ENCODE data around the gene PCDHGA3. TPM values are rescaled to one million over a fixed set of nuclear protein-coding genes. Genes with fewer than 3 reads are reported as not detected.
"Not testable (repeated sequence)": the region's sequence is repeated elsewhere in the genome, so short reads cannot be mapped to it uniquely, and the experiment has no call there.

PCDHGA3 gene
- polyA plus RNA-seq, 2 of the 4 experiments (the other 2 are of a cell fraction): not detected

DNA sequence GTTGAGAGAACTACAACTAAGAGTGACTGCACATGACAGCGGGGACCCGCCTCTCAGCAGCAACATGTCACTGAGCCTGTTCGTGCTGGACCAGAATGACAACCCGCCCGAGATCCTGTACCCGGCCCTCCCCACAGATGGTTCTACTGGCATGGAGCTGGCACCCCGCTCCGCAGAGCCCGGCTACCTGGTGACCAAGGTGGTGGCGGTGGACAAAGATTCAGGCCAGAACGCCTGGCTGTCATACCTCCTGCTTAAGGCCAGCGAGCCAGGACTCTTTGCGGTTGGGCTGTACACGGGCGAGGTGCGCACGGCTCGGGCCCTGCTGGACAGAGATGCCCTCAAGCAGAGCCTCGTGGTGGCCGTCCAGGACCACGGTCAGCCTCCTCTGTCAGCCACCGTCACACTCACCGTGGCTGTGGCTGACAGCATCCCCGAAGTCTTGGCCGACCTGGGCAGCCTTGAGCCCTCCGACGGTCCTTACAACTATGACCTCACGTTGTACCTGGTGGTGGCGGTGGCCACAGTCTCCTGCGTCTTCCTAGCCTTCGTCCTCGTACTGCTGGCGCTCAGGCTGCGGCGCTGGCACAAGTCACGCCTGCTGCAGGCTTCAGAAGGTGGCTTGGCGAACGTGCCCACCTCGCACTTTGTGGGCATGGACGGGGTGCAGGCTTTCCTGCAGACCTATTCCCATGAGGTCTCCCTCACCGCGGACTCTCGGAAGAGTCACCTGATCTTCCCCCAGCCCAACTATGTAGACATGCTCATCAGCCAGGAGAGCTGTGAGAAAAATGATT, 41.0 kb downstream of the PCDHGA3 start:
- Histone ChIP-seq H3K27ac (no peak overlapping the region), H3K4me3 (no peak overlapping the region), H3K4me1 (no peaks in the 10 kb centered on the region), H3K9me3 (peaks cover 45% of the 10 kb centered on the region), H3K4me2 (no peak overlapping the region)
- 71% methylated on average over 42 of the region's 43 CpGs for WGBS (ENCODE audit: missing lambda C conversion rate)
- CTCF ChIA-PET: interaction anchor here (3.7 kb wide), 1 partner anchor 14 kb away, joined by 16 read pairs; the partner anchor contains the start of gene PCDHGB3
- no peak for ATAC-seq
- POLR2A ChIA-PET: no interaction called here
- FAIRE-seq: no peak
- TF ChIP-seq, protein P1, sequence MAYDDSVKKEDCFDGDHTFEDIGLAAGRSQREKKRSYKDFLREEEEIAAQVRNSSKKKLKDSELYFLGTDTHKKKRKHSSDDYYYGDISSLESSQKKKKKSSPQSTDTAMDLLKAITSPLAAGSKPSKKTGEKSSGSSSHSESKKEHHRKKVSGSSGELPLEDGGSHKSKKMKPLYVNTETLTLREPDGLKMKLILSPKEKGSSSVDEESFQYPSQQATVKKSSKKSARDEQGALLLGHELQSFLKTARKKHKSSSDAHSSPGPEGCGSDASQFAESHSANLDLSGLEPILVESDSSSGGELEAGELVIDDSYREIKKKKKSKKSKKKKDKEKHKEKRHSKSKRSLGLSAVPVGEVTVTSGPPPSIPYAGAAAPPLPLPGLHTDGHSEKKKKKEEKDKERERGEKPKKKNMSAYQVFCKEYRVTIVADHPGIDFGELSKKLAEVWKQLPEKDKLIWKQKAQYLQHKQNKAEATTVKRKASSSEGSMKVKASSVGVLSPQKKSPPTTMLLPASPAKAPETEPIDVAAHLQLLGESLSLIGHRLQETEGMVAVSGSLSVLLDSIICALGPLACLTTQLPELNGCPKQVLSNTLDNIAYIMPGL (CRISPR knock-in tag; IDR thresholded peaks at IDR 0.05; ENCODE audit: borderline replicate concordance): no peak
- no peak for TF ChIP-seq ZSCAN20 (CRISPR knock-in tag; IDR thresholded peaks at IDR 0.05)
- TF ChIP-seq RFX5 (IDR thresholded peaks at IDR 0.05): no peak
- TF ChIP-seq CBX2 (IDR thresholded peaks at IDR 0.05; ENCODE audit: borderline replicate concordance, low read depth): no peak
- TF ChIP-seq, protein P2, sequence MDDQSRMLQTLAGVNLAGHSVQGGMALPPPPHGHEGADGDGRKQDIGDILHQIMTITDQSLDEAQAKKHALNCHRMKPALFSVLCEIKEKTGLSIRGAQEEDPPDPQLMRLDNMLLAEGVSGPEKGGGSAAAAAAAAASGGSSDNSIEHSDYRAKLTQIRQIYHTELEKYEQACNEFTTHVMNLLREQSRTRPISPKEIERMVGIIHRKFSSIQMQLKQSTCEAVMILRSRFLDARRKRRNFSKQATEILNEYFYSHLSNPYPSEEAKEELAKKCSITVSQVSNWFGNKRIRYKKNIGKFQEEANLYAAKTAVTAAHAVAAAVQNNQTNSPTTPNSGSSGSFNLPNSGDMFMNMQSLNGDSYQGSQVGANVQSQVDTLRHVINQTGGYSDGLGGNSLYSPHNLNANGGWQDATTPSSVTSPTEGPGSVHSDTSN (IDR thresholded peaks at IDR 0.05): no peak
- TF ChIP-seq EHMT2 (IDR thresholded peaks at IDR 0.05; ENCODE audit: low read depth): no peak
- TF ChIP-seq JUN (IDR thresholded peaks at IDR 0.05): no peak
- TF ChIP-seq MYC (IDR thresholded peaks at IDR 0.05; ENCODE audit: borderline replicate concordance, low read length): no peak
- TF ChIP-seq HOXB5 (CRISPR knock-in tag; IDR thresholded peaks at IDR 0.05): no peak
- no peak for TF ChIP-seq SREBF2 (IDR thresholded peaks at IDR 0.05)
- TF ChIP-seq MAZ (IDR thresholded peaks at IDR 0.05; ENCODE audit: borderline replicate concordance, low read depth, low read length): no peak
- TF ChIP-seq RARB (CRISPR knock-in tag; IDR thresholded peaks at IDR 0.05): no peak
- no peak for TF ChIP-seq CEBPB (IDR thresholded peaks at IDR 0.05)
- no peak for TF ChIP-seq KDM5A (IDR thresholded peaks at IDR 0.05)
- TF ChIP-seq JUNB (IDR thresholded peaks at IDR 0.05): no peak
- TF ChIP-seq BCL3 (IDR thresholded peaks at IDR 0.05): no peak
- no peak for TF ChIP-seq KDM1A (IDR thresholded peaks at IDR 0.05; ENCODE audit: low read depth)
- no peak for TF ChIP-seq EHF (CRISPR knock-in tag; IDR thresholded peaks at IDR 0.05)
- TF ChIP-seq TFCP2L1 (CRISPR knock-in tag; IDR thresholded peaks at IDR 0.05): no peak
- DNase-seq (ENCODE audit: low read depth in 1 of 2, low spot score in 1 of 2): no peak

- H3K4me3 ChIP-seq, POLR2A ChIA-PET, H3K4me1 ChIP-seq, H3K27ac ChIP-seq, H3K4me2 ChIP-seq, FAIRE-seq: not testable (repeated sequence)
- peaks cover 66% of the 10 kb centered on the region for H3K9me3 ChIP-seq
- WGBS (ENCODE audit: missing lambda C conversion rate): 65% methylated on average over 23 of the region's 40 CpGs
- TF ChIP-seq RAD21 (conservative IDR thresholded peaks at IDR 0.05 in 1 of 2, IDR thresholded peaks at IDR 0.05 in 1 of 2): peak; percentile 26 to 31; a peak in 2 of 5 replicates
- TF ChIP-seq, protein P3, sequence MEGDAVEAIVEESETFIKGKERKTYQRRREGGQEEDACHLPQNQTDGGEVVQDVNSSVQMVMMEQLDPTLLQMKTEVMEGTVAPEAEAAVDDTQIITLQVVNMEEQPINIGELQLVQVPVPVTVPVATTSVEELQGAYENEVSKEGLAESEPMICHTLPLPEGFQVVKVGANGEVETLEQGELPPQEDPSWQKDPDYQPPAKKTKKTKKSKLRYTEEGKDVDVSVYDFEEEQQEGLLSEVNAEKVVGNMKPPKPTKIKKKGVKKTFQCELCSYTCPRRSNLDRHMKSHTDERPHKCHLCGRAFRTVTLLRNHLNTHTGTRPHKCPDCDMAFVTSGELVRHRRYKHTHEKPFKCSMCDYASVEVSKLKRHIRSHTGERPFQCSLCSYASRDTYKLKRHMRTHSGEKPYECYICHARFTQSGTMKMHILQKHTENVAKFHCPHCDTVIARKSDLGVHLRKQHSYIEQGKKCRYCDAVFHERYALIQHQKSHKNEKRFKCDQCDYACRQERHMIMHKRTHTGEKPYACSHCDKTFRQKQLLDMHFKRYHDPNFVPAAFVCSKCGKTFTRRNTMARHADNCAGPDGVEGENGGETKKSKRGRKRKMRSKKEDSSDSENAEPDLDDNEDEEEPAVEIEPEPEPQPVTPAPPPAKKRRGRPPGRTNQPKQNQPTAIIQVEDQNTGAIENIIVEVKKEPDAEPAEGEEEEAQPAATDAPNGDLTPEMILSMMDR (IDR thresholded peaks at IDR 0.05): peak; percentile 13; the same call in 1 of the 3 replicates
- DNase-seq (ENCODE audit: low read depth in 1 of 2, low spot score in 1 of 2) (peak in 1 of 2 experiments; percentile 42), ATAC-seq (peak; percentile 63 to 64)
- CTCF ChIA-PET: interaction anchor here (0.8 to 3.7 kb wide), 6 partner anchors 17 to 176 kb away, joined by 3 to 16 read pairs (median 3); partner anchors contain the start of genes PCDHGA2, PCDHGA5, PCDHGB3 and PCDHGC3
Observed at GRCh38 chr5:141387557-141388311, 44.1 kb downstream of the PCDHGA3 start, which contains the start of gene PCDHGB4. TSS of gene PCDHGB4 (plus strand) at chr5:141387698. CDS start at chr5:141387885, 187 bp downstream.

Data from A549 (cell line).